IMR-90 (cell line): Measurements from ENCODE around the gene SEPHS2. TPM values are rescaled to one million over a fixed set of nuclear protein-coding genes. Genes with fewer than 3 reads are reported as not detected.

Experiments used
- ATAC-seq: fragments of 200-7000 bp; cut with Tn5 transposase; 2 replicates; pipeline ENCODE4 v1.9.1; 2020; ENCODE audit warnings: low read depth, mild to moderate bottlenecking, moderate library complexity
- BruUV-seq: library from RNA; stranded (reverse); fragments of 400-500 nt; replicated peaks from 2 replicates; lab custom pipeline; 2021; lab: Mats Ljungman, UMichigan
- CTCF ChIA-PET: fragments of 300-600 bp; formaldehyde crosslinking; extraction: SDS; loops from one replicate; lab custom pipeline; 2021; ENCODE audit warnings: antibody characterized with exemption; lab: Yijun Ruan, JAX
- POLR2A ChIA-PET: fragments of 300-600 bp; sonication (Branson Sonifier 250); formaldehyde crosslinking; loops from one replicate; lab custom pipeline; 2022; ENCODE audit warnings: antibody characterized with exemption; ENCODE audit not compliant: unreplicated experiment; lab: Charles Lee
- DNase-seq: peaks from one replicate; pipeline ENCODE4 v3.0.0; 2013
- H2AFZ ChIP-seq: replicated peaks from 2 replicates; pipeline ENCODE3; 2013; ENCODE audit warnings: low read length, mild to moderate bottlenecking; ENCODE audit not compliant: poor library complexity
- H2AK5ac ChIP-seq: 2 replicates; pipeline ENCODE4 v1.6.1; 2013; ENCODE audit warnings: low read depth, low read length, inconsistent platforms
- H2AK9ac ChIP-seq: replicated peaks from 2 replicates; pipeline ENCODE3; 2013; ENCODE audit warnings: mild to moderate bottlenecking, low read depth, low read length, moderate library complexity; ENCODE audit not compliant: poor library complexity
- H2BK120ac ChIP-seq: 2 replicates; pipeline ENCODE4 v1.6.1; 2013; ENCODE audit warnings: low read depth, low read length, inconsistent platforms
- H2BK15ac ChIP-seq: 3 replicates; pipeline ENCODE4 v1.6.1; 2013; ENCODE audit warnings: low read depth, low read length, inconsistent platforms
- H2BK20ac ChIP-seq: 2 replicates; pipeline ENCODE4 v1.6.1; 2013; ENCODE audit warnings: low read depth, mild to moderate bottlenecking, inconsistent platforms, low read length, moderate library complexity
- H2BK5ac ChIP-seq: 2 replicates; pipeline ENCODE4 v1.6.1; 2013; ENCODE audit warnings: mild to moderate bottlenecking, low read depth, low read length, inconsistent platforms; ENCODE audit not compliant: poor library complexity, severe bottlenecking
- H3K14ac ChIP-seq: replicated peaks from 2 replicates; pipeline ENCODE4 v1.6.1; 2013; ENCODE audit warnings: low read depth, low read length, inconsistent platforms
- H3K18ac ChIP-seq: 2 replicates; pipeline ENCODE4 v1.6.1; 2013; ENCODE audit warnings: low read depth, low read length, control low read depth
- H3K23ac ChIP-seq: 2 replicates; pipeline ENCODE4 v1.6.1; 2013; ENCODE audit warnings: low read depth, low read length, inconsistent platforms
- H3K27ac ChIP-seq: 2 replicates; pipeline ENCODE4 v1.5.1; 2013; ENCODE audit warnings: mild to moderate bottlenecking, control low read depth, low read length; ENCODE audit not compliant: insufficient read depth
- H3K27me3 ChIP-seq: 2 replicates; pipeline ENCODE4 v1.6.1; 2013; ENCODE audit warnings: low read length; ENCODE audit not compliant: control insufficient read depth, insufficient read depth
- H3K36me3 ChIP-seq: 2 replicates; pipeline ENCODE4 v1.6.1; 2013; ENCODE audit warnings: low read length, mixed read lengths; ENCODE audit not compliant: control insufficient read depth, insufficient read depth
- H3K4ac ChIP-seq: 2 replicates; pipeline ENCODE4 v1.6.1; 2013; ENCODE audit warnings: low read depth, low read length, inconsistent platforms
- H3K4me1 ChIP-seq: 2 replicates; pipeline ENCODE4 v1.6.1; 2013; ENCODE audit warnings: low read length, mixed read lengths; ENCODE audit not compliant: control insufficient read depth, insufficient read depth
- H3K4me2 ChIP-seq: 2 replicates; pipeline ENCODE4 v1.6.1; 2013; ENCODE audit warnings: low read depth, mild to moderate bottlenecking, control low read depth, low read length, moderate library complexity
- H3K4me3 ChIP-seq: 2 replicates; pipeline ENCODE4 v1.5.1; 2013; ENCODE audit warnings: low read depth, mild to moderate bottlenecking, control low read depth, low read length, moderate library complexity; ENCODE audit not compliant: insufficient read depth
- H3K56ac ChIP-seq: 2 replicates; pipeline ENCODE4 v1.6.1; 2013; ENCODE audit warnings: low read length, inconsistent platforms; ENCODE audit not compliant: insufficient read depth; ENCODE audit errors: extremely low read depth
- H3K79me1 ChIP-seq, 2 experiments: 2 replicates each; pipeline ENCODE4 v1.6.1; 2013; ENCODE audit warnings: low read length in 2 of 2, inconsistent platforms in 1 of 2, low read depth in 1 of 2
- H3K9ac ChIP-seq: 2 replicates; pipeline ENCODE4 v1.6.1; 2013; ENCODE audit warnings: low read depth, low read length, control low read depth
- H3K9me1 ChIP-seq: 2 replicates; pipeline ENCODE4 v1.6.1; 2013; ENCODE audit warnings: low read length, inconsistent platforms; ENCODE audit not compliant: insufficient read depth
- H3K9me3 ChIP-seq: 2 replicates; pipeline ENCODE4 v1.6.1; 2013; ENCODE audit warnings: low read length; ENCODE audit not compliant: control insufficient read depth, insufficient read depth
- H4K20me1 ChIP-seq: 2 replicates; pipeline ENCODE4 v1.6.1; 2013; ENCODE audit warnings: low read length, inconsistent platforms; ENCODE audit not compliant: insufficient read depth
- H4K5ac ChIP-seq: 2 replicates; pipeline ENCODE4 v1.6.1; 2013; ENCODE audit warnings: mild to moderate bottlenecking, low read depth, low read length, control low read depth
- H4K8ac ChIP-seq, 2 experiments: 2 replicates each; pipeline ENCODE4 v1.6.1; 2013; ENCODE audit warnings: low read depth in 2 of 2, low read length in 2 of 2, control low read depth in 1 of 2, inconsistent platforms in 1 of 2
- H4K91ac ChIP-seq: 2 replicates; pipeline ENCODE4 v1.6.1; 2013; ENCODE audit warnings: low read depth, low read length, inconsistent platforms; ENCODE audit not compliant: insufficient read depth
- MAFK ChIP-seq: IDR thresholded peaks from 2 replicates; pipeline ENCODE4 v1.6.1; 2012; ENCODE audit warnings: low read depth, low read length, improper control_type of control experiment
- RAD21 ChIP-seq: IDR thresholded peaks from 2 replicates; pipeline ENCODE4 v1.6.1; 2012; ENCODE audit warnings: low read length, improper control_type of control experiment
- WGBS, 2 experiments: methylation state at CpG; one replicate each; pipeline versions ENCODE4 v1.1.5 to v1.1.7; 2013; ENCODE audit warnings: missing lambda C conversion rate in 2 of 2; ENCODE audit not compliant: insufficient read length in 1 of 2; ENCODE audit errors: extremely low coverage in 2 of 2; 5-methylcytosine and 5-hydroxymethylcytosine counted together
- dilution Hi-C: fragments of 300-500 bp; cut with HindIII; formaldehyde crosslinking; loops from one replicate; pipeline ENCODE4 v1.14.3; 2018; ENCODE audit warnings: low sequenced_read_pairs; ENCODE audit not compliant: unreplicated experiment
- in situ Hi-C: fragments of 300-500 bp; cut with MboI; formaldehyde crosslinking; loops from 3 replicates; pipeline ENCODE4 v1.14.3; 2019; ENCODE audit warnings: low sequenced_read_pairs, inconsistent platforms, mixed read lengths
- intact Hi-C: fragments of 100-400 bp; cut with micrococcal nuclease; formaldehyde crosslinking; loops from 2 replicates; pipeline ENCODE4 v1.10.0; 2022
- polyA plus RNA-seq, 3 experiments: library from polyadenylated mRNA; depleted of rRNA; stranded (reverse); fragments of >200 nt; gene quantifications; 2 replicates each; pipeline ENCODE4 v1.2.3, GENCODE V29; 2012; ENCODE audit warnings: low replicate concordance in 1 of 3
- total RNA-seq: library from RNA; depleted of rRNA; stranded (reverse); fragments of >200 nt; gene quantifications from 2 replicates; pipeline ENCODE4 v1.2.3, GENCODE V29; 2012

SEPHS2 gene
- total and polyA plus RNA-seq, 2 of the 4 experiments (the other 2 are of a cell fraction): 10.4 to 31.4 TPM

GRCh38 chr16:30474074-30474452 is 28.4 kb upstream of the SEPHS2 start:
- Histone ChIP-seq H3K9ac (no peak overlapping the region), H3K4me3 (no peak overlapping the region), H2AFZ (peak overlapping the region; percentile 48), H2BK5ac (no peak overlapping the region), H3K23ac (no peak overlapping the region), H2AK5ac (no peak overlapping the region), H2BK20ac (no peak overlapping the region), H3K4me2 (no peak overlapping the region), H4K8ac (no peak overlapping the region), H4K20me1 (no peaks in the 10 kb centered on the region), H3K14ac (no peak overlapping the region), H2BK120ac (no peak overlapping the region), H3K9me1 (no peaks in the 10 kb centered on the region), H3K27ac (no peak overlapping the region), H3K9me3 (no peaks in the 10 kb centered on the region), H4K5ac (no peak overlapping the region), H3K36me3 (no peaks in the 10 kb centered on the region), H3K4me1 (no peaks in the 10 kb centered on the region), H4K91ac (no peak overlapping the region), H3K56ac (no peak overlapping the region), H3K27me3 (peaks cover 42% of the 10 kb centered on the region), H2AK9ac (no peak overlapping the region), H3K18ac (no peak overlapping the region), H3K4ac (no peak overlapping the region), H3K79me1 (no peaks in the 10 kb centered on the region), H2BK15ac (no peak overlapping the region)
- dilution Hi-C loops: no loop called here
- CTCF ChIA-PET: no interaction called here
- BruUV-seq: no TSS peak
- TF ChIP-seq RAD21 (no peak), MAFK (no peak)
- DNase-seq (no peak), ATAC-seq (no peak)
- intact Hi-C loops: no loop called here
- in situ Hi-C loops: no loop called here
- POLR2A ChIA-PET: no interaction called here
- 16% methylated on average over 14 of the region's 35 CpGs; no CpG with 5 or more reads in 1 of the 2 experiments for WGBS, 2 experiments
